Epithelial cell of proximal tubule (primary cell): ENCODE data around the gene GIT2. TPM values are rescaled to one million over a fixed set of nuclear protein-coding genes. Genes with fewer than 3 reads are reported as not detected.

ENCODE experiments used
- DNase-seq: peaks from one replicate; pipeline ENCODE4 v3.0.0-alpha.2; 2011; ENCODE audit warnings: low read depth
- H3K4me3 ChIP-seq: 2 replicates; pipeline ENCODE4 v1.5.1; 2011; ENCODE audit warnings: low read depth, mild to moderate bottlenecking, low read length
- CTCF ChIP-seq: conservative IDR thresholded peaks from 2 replicates; pipeline ENCODE4 v1.5.1; 2012; ENCODE audit warnings: low read depth, mild to moderate bottlenecking, low read length
- total RNA-seq: library from RNA; depleted of rRNA; stranded (reverse); fragments of >200 nt; gene quantifications from 2 replicates; pipeline ENCODE4 v1.2.3, GENCODE V29; 2015

The GIT2 gene
- total RNA-seq, 1 donor from 2014 or later, result 20.1 TPM

- H3K4me3 ChIP-seq, result no peak overlapping the region
- no peak for DNase-seq
- no peak for TF ChIP-seq CTCF
These were observed 9.3 kb upstream of the GIT2 start for GRCh38 chr12:110005319-110005973.

GRCh38 chr12:110004598-110004997, 8.4 kb upstream of the GIT2 start:
- H3K4me3 ChIP-seq, result no peak overlapping the region
- DNase-seq, result no peak
- no peak for TF ChIP-seq CTCF

GRCh38 chr12:110002676-110003515, 6.7 kb upstream of the GIT2 start:
- no peak for DNase-seq
- H3K4me3 ChIP-seq, result no peak overlapping the region
- no peak for TF ChIP-seq CTCF

- DNase-seq, result no peak
- H3K4me3 ChIP-seq, result no peak overlapping the region
These were observed 5.4 kb upstream of the GIT2 start for GRCh38 chr12:110001596-110001995.

GRCh38 chr12:109999983-110000505, 3.9 kb upstream of the GIT2 start:
- no peak for DNase-seq
- no peak for TF ChIP-seq CTCF
- peak overlapping the region; percentile 75 for H3K4me3 ChIP-seq

More at GRCh38 chr12:110001596-110001995, 5.4 kb upstream of the GIT2 start:
- no peak for TF ChIP-seq CTCF

- peak overlapping the region; percentile 75 for H3K4me3 ChIP-seq
- TF ChIP-seq CTCF, result no peak
- DNase-seq, result no peak
These were observed 3.4 kb upstream of the GIT2 start for GRCh38 chr12:109999649-109999971.
